A172 (cell line): ENCODE results near the gene SMARCD3. TPM values are rescaled to one million over a fixed set of nuclear protein-coding genes. Genes with fewer than 3 reads are reported as not detected.

Experiments used
- DNase-seq: peaks from one replicate; pipeline ENCODE4 v3.0.0-alpha.2; 2015; ENCODE audit warnings: low spot score
- total RNA-seq: library from RNA; depleted of rRNA; stranded (reverse); fragments of >200 nt; shearing (Covaris generic); gene quantifications from 2 replicates; pipeline ENCODE4 v1.2.3, GENCODE V29; 2014

SMARCD3 gene
- total RNA-seq, 1 experiment from 2014 or later: 26.7 TPM

- DNase-seq: peak; percentile 25
Observed at GRCh38 chr7:151249034-151249731, 689 bp upstream of the SMARCD3 start.

- DNase-seq: no peak
Observed at GRCh38 chr7:151247611-151248345, 716 bp downstream of the SMARCD3 start.

GRCh38 chr7:151246851-151247580 lies 1.5 kb downstream of the SMARCD3 start:
- DNase-seq: no peak

GRCh38 chr7:151246102-151246850 lies 2.2 kb downstream of the SMARCD3 start:
- no peak for DNase-seq

GRCh38 chr7:151245360-151246101 lies 3.0 kb downstream of the SMARCD3 start:
- DNase-seq: no peak

GRCh38 chr7:151244841-151245346 lies 3.6 kb downstream of the SMARCD3 start:
- no peak for DNase-seq

- peak; percentile 45 for DNase-seq
Observed at GRCh38 chr7:151244196-151244840, 4.2 kb downstream of the SMARCD3 start.

GRCh38 chr7:151243408-151244195 lies 4.9 kb downstream of the SMARCD3 start:
- DNase-seq: no peak

GRCh38 chr7:151243045-151243349 lies 5.5 kb downstream of the SMARCD3 start:
- DNase-seq: no peak

GRCh38 chr7:151242159-151243044 lies 6.1 kb downstream of the SMARCD3 start:
- no peak for DNase-seq

GRCh38 chr7:151241755-151242096 lies 6.8 kb downstream of the SMARCD3 start:
- no peak for DNase-seq

- no peak for DNase-seq
Observed at GRCh38 chr7:151240942-151241754, 7.3 kb downstream of the SMARCD3 start.

GRCh38 chr7:151240536-151240935 lies 8.0 kb downstream of the SMARCD3 start:
- no peak for DNase-seq

- no peak for DNase-seq
Observed at GRCh38 chr7:151239837-151240459, 8.5 kb downstream of the SMARCD3 start.

GRCh38 chr7:151238924-151239836 lies 9.3 kb downstream of the SMARCD3 start:
- DNase-seq: no peak

- DNase-seq: no peak
Observed at GRCh38 chr7:151238190-151238810, 10.2 kb downstream of the SMARCD3 start.
